Activated CD4-positive, alpha-beta T cell treated with anti-CD3 and anti-CD28 coated beads for 36 hours (primary cell): ENCODE measurements around the gene HSPB7. TPM values are rescaled to one million over a fixed set of nuclear protein-coding genes. Genes with fewer than 3 reads are reported as not detected.
"Not testable (repeated sequence)": the region's sequence is repeated elsewhere in the genome, so short reads cannot be mapped to it uniquely, and the experiment has no call there.

ENCODE experiments used
- ATAC-seq: fragments of 200-7000 bp; cut with Tn5 transposase; one replicate; pipeline ENCODE4 v1.10.0; 2021; ENCODE audit warnings: mild to moderate bottlenecking, moderate library complexity
- CTCF ChIA-PET: fragments of 350-600 bp; sonication (Branson Sonifier 250); formaldehyde crosslinking; loops from one replicate; lab custom pipeline; 2021; ENCODE audit warnings: antibody characterized with exemption; lab: Charles Lee
- POLR2A ChIA-PET: fragments of 350-600 bp; sonication (Branson Sonifier 250); formaldehyde crosslinking; loops from one replicate; lab custom pipeline; 2021; ENCODE audit warnings: antibody characterized with exemption, inconsistent platforms; lab: Charles Lee
- DNase-seq: peaks from one replicate; pipeline ENCODE4 v3.0.0-alpha.2; 2020
- H3K27ac Mint-ChIP-seq: one replicate; pipeline ENCODE4 v1.8.0; 2021; ENCODE audit warnings: mixed read lengths
- H3K27me3 Mint-ChIP-seq: one replicate; pipeline ENCODE4 v1.8.0; 2021; ENCODE audit warnings: mixed read lengths
- H3K36me3 Mint-ChIP-seq: one replicate; pipeline ENCODE4 v1.8.0; 2021; ENCODE audit warnings: low read depth, mixed read lengths
- H3K4me1 Mint-ChIP-seq: one replicate; pipeline ENCODE4 v1.8.0; 2021; ENCODE audit warnings: mixed read lengths
- H3K4me3 Mint-ChIP-seq: one replicate; pipeline ENCODE4 v1.8.0; 2021; ENCODE audit warnings: mild to moderate bottlenecking, moderate library complexity, mixed read lengths
- H3K9me3 Mint-ChIP-seq: one replicate; pipeline ENCODE4 v1.8.0; 2021; ENCODE audit warnings: low read depth, mixed read lengths
- intact Hi-C, 2 experiments: fragments of 100-400 bp; cut with DNase I in 1 of 2; cut with micrococcal nuclease in 1 of 2; formaldehyde crosslinking; loops; one replicate each; pipeline versions ENCODE4 v1.14.2 to v1.15.1; 2022 to 2024; cut with DNase I, micrococcal nuclease
- total RNA-seq, 2 experiments: library from RNA; stranded (reverse); gene quantifications; one replicate each; pipeline ENCODE4 v1.2.3, GENCODE V29; 2021

Gene HSPB7
- total RNA-seq, 2 experiments from 2014 or later: not detected

DNA sequence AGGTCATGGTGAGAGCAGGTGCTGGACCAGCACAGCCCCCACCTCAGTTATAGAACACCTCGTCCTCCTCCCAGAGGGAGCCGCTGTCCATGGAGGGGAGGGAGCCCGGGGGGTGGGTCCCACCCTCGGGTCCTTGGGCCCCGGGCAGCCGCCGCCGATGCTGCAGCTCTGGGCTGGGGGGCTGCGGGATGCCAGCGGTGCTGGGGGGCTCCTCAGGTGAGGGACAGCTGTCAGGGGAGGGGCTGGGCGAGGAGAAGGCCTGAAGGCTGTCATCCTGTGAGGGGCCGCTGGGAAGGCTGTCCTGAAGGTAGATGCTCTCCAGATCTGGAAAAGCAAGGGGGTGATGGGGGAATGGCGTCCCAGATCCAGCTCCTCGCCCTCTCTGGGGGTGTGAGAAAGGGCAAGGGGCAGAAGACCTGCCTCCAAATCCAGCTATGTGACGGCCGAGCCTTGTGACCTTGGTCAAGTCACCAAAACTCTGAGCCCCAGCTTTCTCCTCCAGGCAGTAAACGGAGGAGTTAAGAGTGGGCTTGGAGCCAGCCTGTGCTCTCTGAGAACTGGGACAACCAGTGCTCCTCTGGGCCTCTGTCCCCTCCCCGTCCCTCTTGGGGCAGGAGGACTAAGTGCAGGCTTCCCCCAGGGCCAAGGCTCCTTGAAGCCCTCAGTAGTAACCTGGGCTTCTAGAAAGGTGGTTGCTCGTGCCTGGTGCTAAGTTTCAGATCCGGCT lies 40.7 kb upstream of the HSPB7 start:
- H3K9me3 Mint-ChIP-seq, H3K4me1 Mint-ChIP-seq, ATAC-seq, H3K4me3 Mint-ChIP-seq, H3K27ac Mint-ChIP-seq, H3K27me3 Mint-ChIP-seq, DNase-seq, POLR2A ChIA-PET, H3K36me3 Mint-ChIP-seq: not testable (repeated sequence)
- CTCF ChIA-PET: interaction anchor here (0.6 to 0.7 kb wide), 2 partner anchors 28 to 267 kb away, joined by 3 to 4 read pairs; no protein-coding TSS in a partner anchor
- intact Hi-C loops: loop anchor here (1.0 kb wide), 1 partner anchor 21 kb away; no protein-coding TSS in a partner anchor

DNA sequence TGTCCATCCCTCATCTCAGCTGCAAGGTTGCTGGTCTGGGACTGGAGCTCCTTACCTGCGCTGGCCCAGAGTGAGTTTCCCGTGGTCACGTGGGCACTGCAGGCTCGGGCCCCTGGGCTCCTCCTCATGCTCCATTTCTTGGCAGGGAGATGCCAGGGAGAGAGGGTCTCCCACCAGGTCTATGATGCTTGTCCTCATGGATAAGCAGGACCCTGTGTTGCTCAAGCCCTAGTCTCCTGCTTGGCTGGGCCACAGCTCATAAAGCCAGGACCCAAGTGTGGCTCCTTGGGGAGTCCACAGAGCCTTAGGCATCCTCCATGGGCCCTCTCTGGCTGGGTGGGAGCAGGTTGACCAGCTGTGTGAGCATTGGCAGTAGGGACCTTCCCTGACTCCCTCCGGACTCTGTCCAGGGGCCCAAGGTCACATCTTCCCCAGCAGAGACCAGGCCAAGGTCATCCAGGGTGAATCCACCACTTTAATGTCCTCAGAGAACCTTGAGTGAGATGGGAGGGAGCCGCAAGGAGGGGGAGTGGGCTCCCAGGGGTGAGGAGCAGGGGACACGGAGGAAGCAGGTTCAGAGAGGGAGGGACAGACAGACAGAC lies 39.6 kb upstream of the HSPB7 start:
- H3K4me1 Mint-ChIP-seq, H3K36me3 Mint-ChIP-seq, H3K27me3 Mint-ChIP-seq, POLR2A ChIA-PET, H3K4me3 Mint-ChIP-seq, H3K9me3 Mint-ChIP-seq, ATAC-seq, H3K27ac Mint-ChIP-seq, DNase-seq: not testable (repeated sequence)
- intact Hi-C loops: loop anchor here (1.0 to 2.0 kb wide), 2 partner anchors 24 to 25 kb away; no protein-coding TSS in a partner anchor
- CTCF ChIA-PET: interaction anchor here (1.0 kb wide), 1 partner anchor 48 kb away, joined by 3 read pairs; no protein-coding TSS in a partner anchor

- POLR2A ChIA-PET, H3K27me3 Mint-ChIP-seq: not testable (repeated sequence)
- intact Hi-C loops: loop anchor here (1.0 to 2.0 kb wide), 6 partner anchors 24 to 264 kb away; no protein-coding TSS in a partner anchor
These were observed 38.7 kb upstream of the HSPB7 start for GRCh38 chr1:16056521-16056912.

DNA sequence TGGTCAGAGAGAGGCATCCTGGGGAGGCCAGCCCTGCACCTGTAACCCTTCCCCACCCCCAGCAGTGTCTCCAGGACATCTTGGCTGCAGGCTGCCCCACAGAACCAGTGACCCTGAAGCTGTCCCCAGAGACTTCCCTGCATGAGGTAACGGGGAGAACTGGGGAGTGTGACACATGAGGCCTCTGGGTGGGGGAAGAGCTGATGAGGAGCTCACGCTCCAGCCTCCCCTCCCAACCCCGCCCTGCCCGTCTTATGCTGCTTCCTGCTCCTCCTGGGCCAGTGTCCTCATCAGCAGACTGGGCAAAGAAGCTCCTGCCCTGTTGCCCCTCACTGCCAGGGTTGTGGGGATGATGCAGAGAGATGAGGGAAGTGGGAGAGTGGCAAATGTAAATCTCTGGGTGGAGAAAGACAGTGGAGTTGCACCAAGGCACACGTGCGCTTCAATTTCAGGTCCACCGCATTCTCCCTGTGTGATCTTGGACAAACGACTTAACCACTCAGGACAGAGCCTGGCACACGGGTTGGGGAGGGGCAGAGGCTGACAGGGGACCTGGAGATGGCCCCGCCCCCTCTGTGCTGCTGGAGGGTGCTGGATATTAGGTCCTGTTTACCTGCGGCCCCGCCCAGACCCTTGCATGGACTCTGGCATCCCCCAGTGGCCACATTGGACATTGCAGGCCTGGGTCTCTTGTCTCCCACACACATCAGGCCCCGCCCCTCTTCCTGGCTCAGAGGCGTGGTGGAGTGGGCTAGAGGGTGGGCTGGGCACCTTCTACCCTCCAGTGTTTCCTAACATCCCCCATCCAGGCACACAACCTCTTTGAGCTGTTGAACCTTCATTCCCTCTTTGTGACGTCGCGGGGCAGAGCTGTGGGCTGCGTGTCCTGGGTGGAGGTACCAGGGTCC lies 38.0 kb upstream of the HSPB7 start:
- ChIA-PET CTCF (interaction anchor here (0.7 to 1.7 kb wide), 3 partner anchors 23 to 484 kb away, joined by 3 to 4 read pairs (median 4); no protein-coding TSS in a partner anchor), POLR2A (no interaction called here)
- peak; percentile 94 for DNase-seq
- peak; percentile 99 for ATAC-seq
- H3K27ac Mint-ChIP-seq: peak overlapping the region; percentile 42
- intact Hi-C loops: loop anchor here (1.0 to 2.0 kb wide), 6 partner anchors 23 to 264 kb away; no protein-coding TSS in a partner anchor
- no peaks in the 10 kb centered on the region for H3K9me3 Mint-ChIP-seq
- no peaks in the 10 kb centered on the region for H3K36me3 Mint-ChIP-seq
- peaks cover 6% of the 10 kb centered on the region for H3K4me1 Mint-ChIP-seq
- no peaks in the 10 kb centered on the region for H3K27me3 Mint-ChIP-seq
- no peak overlapping the region for H3K4me3 Mint-ChIP-seq

More at GRCh38 chr1:16056521-16056912, 38.7 kb upstream of the HSPB7 start:
- not testable (repeated sequence) for H3K36me3 Mint-ChIP-seq, H3K4me3 Mint-ChIP-seq, H3K9me3 Mint-ChIP-seq, DNase-seq, H3K27ac Mint-ChIP-seq, ATAC-seq, H3K4me1 Mint-ChIP-seq
- CTCF ChIA-PET: interaction anchor here (1.0 to 1.7 kb wide), 2 partner anchors 23 to 47 kb away, joined by 3 to 4 read pairs; no protein-coding TSS in a partner anchor

DNA sequence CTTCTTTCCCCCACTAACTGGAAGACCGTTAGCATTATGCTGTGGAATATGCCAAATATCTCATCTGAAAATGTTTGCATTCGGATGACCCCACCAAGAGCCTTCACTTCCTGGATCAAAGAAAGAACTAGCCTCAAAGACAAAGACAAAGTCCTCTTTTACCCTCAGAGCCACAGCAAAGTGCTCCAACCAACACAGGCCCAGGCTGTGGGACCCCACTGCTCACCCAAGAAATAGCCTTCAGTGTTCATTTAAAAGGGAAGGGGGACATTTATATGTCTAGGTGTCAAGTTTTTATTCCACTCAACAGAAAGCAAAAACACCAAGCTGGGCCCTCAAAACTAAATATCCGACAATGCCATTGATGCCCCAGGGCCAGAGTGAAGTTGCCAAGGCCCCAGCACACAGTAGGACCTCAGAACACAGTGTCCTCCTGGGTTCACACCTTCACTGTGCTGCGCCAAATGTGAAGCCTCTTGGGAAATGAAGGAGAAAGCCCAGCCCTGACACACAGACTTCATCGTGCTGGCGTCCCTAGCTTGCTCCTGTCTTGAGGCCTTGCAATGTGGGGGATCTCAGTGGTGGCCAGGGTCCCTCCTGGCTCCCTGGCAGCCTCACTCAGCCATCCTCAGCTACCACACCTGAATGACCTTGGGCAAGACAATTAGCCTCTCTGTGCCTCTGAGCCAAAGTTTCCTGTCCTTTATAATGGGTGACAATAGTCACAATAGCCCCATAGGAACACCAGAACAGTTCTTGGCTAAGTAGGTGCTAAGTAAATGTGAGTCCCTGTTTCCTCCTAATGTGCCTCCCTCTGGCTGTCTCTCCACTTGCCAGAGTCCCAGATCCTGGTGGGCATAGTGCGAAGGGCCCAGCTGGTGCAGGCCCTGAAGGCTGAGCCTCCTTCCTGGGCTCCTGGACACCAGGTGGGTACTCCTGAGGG lies 37.0 kb upstream of the HSPB7 start:
- DNase-seq (no peak), ATAC-seq (no peak)
- peaks cover 3% of the 10 kb centered on the region for H3K27me3 Mint-ChIP-seq
- POLR2A ChIA-PET: no interaction called here
- H3K4me1 Mint-ChIP-seq: peaks cover 6% of the 10 kb centered on the region
- intact Hi-C loops: no loop called here
- H3K27ac Mint-ChIP-seq: no peak overlapping the region
- H3K36me3 Mint-ChIP-seq: no peaks in the 10 kb centered on the region
- CTCF ChIA-PET: interaction anchor here (0.6 to 1.7 kb wide), 4 partner anchors 24 to 483 kb away, joined by 3 to 4 read pairs (median 4); no protein-coding TSS in a partner anchor
- H3K4me3 Mint-ChIP-seq: no peak overlapping the region
- no peaks in the 10 kb centered on the region for H3K9me3 Mint-ChIP-seq

DNA sequence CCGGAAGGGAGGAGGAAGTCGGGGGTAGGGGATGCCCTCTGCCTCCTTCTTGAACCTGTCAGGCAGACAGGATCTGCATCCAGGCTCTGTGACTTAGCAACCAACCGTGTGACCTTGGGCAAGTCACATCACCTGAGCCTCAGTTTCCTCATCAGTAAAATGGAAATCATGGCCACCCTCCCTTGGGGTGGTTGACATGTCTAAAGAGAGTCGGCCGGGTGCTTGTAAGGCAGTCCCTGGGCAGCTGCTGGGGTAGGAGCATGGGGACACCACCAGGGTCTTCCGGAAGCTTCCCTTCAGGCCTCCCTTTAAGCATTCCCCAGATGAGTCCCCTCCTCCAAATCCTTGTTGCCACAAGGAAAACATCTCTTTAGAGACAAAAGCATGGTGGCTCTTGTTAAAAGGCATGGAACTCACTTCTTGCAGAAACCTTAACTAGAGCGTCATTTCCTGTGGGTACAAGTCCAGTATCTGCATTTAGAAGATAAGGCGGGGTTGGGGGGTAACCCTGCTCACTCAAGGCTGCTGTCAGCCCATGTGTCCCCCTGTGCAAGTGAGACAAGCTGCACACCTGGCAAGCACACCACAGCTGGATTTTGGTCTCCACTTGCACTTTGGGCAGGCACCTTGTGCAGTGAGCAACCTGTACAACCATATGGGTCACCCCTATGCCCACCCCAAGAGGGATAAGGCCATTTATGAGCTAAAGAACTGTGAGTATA lies 36.1 kb upstream of the HSPB7 start:
- peaks cover 5% of the 10 kb centered on the region for H3K27me3 Mint-ChIP-seq
- ChIA-PET CTCF (interaction anchor here (0.6 to 1.6 kb wide), 4 partner anchors 40 to 482 kb away, joined by 3 to 4 read pairs (median 3); no protein-coding TSS in a partner anchor), POLR2A (no interaction called here)
- no peak overlapping the region for H3K27ac Mint-ChIP-seq
- DNase-seq: no peak
- intact Hi-C loops: no loop called here
- ATAC-seq: no peak
- H3K4me1 Mint-ChIP-seq: peaks cover 8% of the 10 kb centered on the region
- no peaks in the 10 kb centered on the region for H3K9me3 Mint-ChIP-seq
- H3K36me3 Mint-ChIP-seq: no peaks in the 10 kb centered on the region
- H3K4me3 Mint-ChIP-seq: no peak overlapping the region

DNA sequence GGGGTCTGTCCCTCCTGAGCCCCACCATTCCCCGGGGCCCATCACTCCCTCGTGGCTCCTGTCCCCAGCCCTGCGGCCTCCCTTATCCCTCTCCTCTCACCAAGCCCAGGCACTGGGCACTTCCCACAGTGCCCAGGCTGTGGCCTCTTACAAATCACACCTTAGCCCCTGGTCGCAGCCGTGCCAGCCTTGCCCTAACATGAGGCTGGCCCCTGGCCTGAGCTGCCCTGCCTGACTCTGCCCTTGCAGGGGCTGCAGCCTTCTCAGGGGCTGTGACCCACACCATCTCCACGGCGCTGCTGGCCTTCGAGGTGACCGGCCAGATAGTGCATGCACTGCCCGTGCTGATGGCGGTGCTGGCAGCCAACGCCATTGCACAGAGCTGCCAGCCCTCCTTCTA lies 34.1 kb upstream of the HSPB7 start:
- H3K9me3 Mint-ChIP-seq, H3K4me3 Mint-ChIP-seq, H3K4me1 Mint-ChIP-seq, POLR2A ChIA-PET, H3K27me3 Mint-ChIP-seq, ATAC-seq, CTCF ChIA-PET, intact Hi-C loops, H3K27ac Mint-ChIP-seq, H3K36me3 Mint-ChIP-seq, DNase-seq: not testable (repeated sequence)

- DNase-seq (no peak), ATAC-seq (no peak)
- CTCF ChIA-PET: interaction anchor here (0.6 kb wide), 1 partner anchor 40 kb away, joined by 3 read pairs; no protein-coding TSS in a partner anchor
- Mint-ChIP-seq H3K27ac (no peak overlapping the region), H3K4me1 (peaks cover 5% of the 10 kb centered on the region), H3K36me3 (no peaks in the 10 kb centered on the region), H3K9me3 (no peaks in the 10 kb centered on the region), H3K4me3 (no peak overlapping the region), H3K27me3 (peaks cover 10% of the 10 kb centered on the region)
- intact Hi-C loops: no loop called here
- POLR2A ChIA-PET: no interaction called here
These were observed 33.2 kb upstream of the HSPB7 start for GRCh38 chr1:16051039-16051438.

- Mint-ChIP-seq H3K27ac (no peak overlapping the region), H3K4me1 (peaks cover 1% of the 10 kb centered on the region), H3K9me3 (no peaks in the 10 kb centered on the region), H3K4me3 (no peak overlapping the region), H3K36me3 (no peaks in the 10 kb centered on the region), H3K27me3 (peaks cover 10% of the 10 kb centered on the region)
- POLR2A ChIA-PET: no interaction called here
- DNase-seq (no peak), ATAC-seq (no peak)
- CTCF ChIA-PET: interaction anchor here (0.6 kb wide), 1 partner anchor 39 kb away, joined by 3 read pairs; no protein-coding TSS in a partner anchor
- intact Hi-C loops: no loop called here
These were observed 32.5 kb upstream of the HSPB7 start for GRCh38 chr1:16050328-16050727.
